Mucosa of descending colon (tissue), 3 donors: Measurements from ENCODE around the gene CRYBG2. TPM values are rescaled to one million over a fixed set of nuclear protein-coding genes. Genes with fewer than 3 reads are reported as not detected.

Experiments
- ATAC-seq: fragments of 200-7000 bp; cut with Tn5 transposase; one replicate; pipeline ENCODE4 v1.9.1; 2020; ENCODE audit warnings: mild to moderate bottlenecking, moderate library complexity
- DNase-seq, 3 donors: peaks; one replicate each; pipeline ENCODE4 v3.0.0-alpha.2; 2020
- H3K36me3 ChIP-seq: fragments of 200-600 bp; one replicate; pipeline ENCODE4 v1.8.0; 2021; ENCODE audit warnings: low read depth, mild to moderate bottlenecking
- H3K4me1 ChIP-seq: fragments of 200-600 bp; one replicate; pipeline ENCODE4 v1.8.0; 2021; ENCODE audit warnings: low read depth, mild to moderate bottlenecking
- H3K4me3 ChIP-seq: fragments of 200-600 bp; one replicate; pipeline ENCODE4 v1.8.0; 2021; ENCODE audit warnings: mild to moderate bottlenecking
- H3K9me3 ChIP-seq: fragments of 200-600 bp; one replicate; pipeline ENCODE4 v1.8.0; 2021; ENCODE audit warnings: mild to moderate bottlenecking
- intact Hi-C, 2 donors: fragments of 100-400 bp; cut with DNase I in 1 of 2; cut with micrococcal nuclease in 1 of 2; formaldehyde crosslinking; loops; one replicate each; pipeline versions ENCODE4 v1.11.0 to v1.11.1; 2022; cut with DNase I, micrococcal nuclease
- total RNA-seq, 3 donors: library from RNA; stranded (reverse); fragmentation: NEBNext Ultra II Directional in 2 of 3; extraction: Animal tissue kit (Norgen Biotek cat#: 25700) in 2 of 3; gene quantifications; one replicate each; pipeline versions ENCODE4 v1.2.1 to v1.2.4, GENCODE V29; 2021 to 2023
- TF ChIP-seq, protein P1 (sequence below): fragments of 200-600 bp; IDR thresholded peaks from one replicate; pipeline ENCODE4 v1.8.0; 2022; ENCODE audit warnings: antibody characterized with exemption, mild to moderate bottlenecking
- donor health status: DM: no; HTN: no; CAD: no; lungs with moderate emphysema.
- donor health status: DM: no; HTN: no; CAD: no.
- donor health status: DM: no; HTN: yes; CAD: no.

The CRYBG2 gene
- total RNA-seq, 3 donors from 2014 or later, result 19.4 to 27.7 (median 19.6) TPM

DNA sequence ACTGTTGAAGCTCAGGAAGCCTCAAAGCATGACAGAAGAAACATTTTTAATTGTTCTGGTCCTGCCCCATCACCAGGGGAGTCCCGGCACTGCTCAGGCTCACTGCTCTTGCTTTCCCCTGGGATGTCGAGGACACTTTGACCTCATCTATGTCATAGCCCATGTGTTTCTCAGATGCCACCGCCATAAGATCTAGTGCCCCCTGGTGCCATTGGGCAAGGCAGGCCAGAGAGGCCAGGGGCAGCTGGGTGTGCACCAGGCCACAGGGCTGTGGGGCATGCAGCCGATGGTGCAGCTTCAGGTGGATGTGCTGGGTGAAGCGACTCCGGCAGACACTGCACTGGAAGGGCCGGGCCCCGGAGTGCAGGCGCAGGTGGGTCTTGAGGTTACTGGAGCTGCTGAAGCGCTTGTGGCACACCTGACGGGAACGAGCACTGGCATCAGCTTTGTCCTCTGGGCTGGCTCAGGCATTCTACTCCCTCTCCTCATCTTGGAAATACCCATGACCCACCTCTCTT, 7.7 kb upstream of the CRYBG2 start:
- Histone ChIP-seq H3K4me3 (no peak overlapping the region), H3K4me1 (peaks cover 32% of the 10 kb centered on the region), H3K36me3 (no peaks in the 10 kb centered on the region), H3K9me3 (no peaks in the 10 kb centered on the region)
- TF ChIP-seq, protein P1, sequence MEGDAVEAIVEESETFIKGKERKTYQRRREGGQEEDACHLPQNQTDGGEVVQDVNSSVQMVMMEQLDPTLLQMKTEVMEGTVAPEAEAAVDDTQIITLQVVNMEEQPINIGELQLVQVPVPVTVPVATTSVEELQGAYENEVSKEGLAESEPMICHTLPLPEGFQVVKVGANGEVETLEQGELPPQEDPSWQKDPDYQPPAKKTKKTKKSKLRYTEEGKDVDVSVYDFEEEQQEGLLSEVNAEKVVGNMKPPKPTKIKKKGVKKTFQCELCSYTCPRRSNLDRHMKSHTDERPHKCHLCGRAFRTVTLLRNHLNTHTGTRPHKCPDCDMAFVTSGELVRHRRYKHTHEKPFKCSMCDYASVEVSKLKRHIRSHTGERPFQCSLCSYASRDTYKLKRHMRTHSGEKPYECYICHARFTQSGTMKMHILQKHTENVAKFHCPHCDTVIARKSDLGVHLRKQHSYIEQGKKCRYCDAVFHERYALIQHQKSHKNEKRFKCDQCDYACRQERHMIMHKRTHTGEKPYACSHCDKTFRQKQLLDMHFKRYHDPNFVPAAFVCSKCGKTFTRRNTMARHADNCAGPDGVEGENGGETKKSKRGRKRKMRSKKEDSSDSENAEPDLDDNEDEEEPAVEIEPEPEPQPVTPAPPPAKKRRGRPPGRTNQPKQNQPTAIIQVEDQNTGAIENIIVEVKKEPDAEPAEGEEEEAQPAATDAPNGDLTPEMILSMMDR, result no peak
- intact Hi-C loops, result no loop called here
- ATAC-seq, result no peak
- no peak for DNase-seq

DNA sequence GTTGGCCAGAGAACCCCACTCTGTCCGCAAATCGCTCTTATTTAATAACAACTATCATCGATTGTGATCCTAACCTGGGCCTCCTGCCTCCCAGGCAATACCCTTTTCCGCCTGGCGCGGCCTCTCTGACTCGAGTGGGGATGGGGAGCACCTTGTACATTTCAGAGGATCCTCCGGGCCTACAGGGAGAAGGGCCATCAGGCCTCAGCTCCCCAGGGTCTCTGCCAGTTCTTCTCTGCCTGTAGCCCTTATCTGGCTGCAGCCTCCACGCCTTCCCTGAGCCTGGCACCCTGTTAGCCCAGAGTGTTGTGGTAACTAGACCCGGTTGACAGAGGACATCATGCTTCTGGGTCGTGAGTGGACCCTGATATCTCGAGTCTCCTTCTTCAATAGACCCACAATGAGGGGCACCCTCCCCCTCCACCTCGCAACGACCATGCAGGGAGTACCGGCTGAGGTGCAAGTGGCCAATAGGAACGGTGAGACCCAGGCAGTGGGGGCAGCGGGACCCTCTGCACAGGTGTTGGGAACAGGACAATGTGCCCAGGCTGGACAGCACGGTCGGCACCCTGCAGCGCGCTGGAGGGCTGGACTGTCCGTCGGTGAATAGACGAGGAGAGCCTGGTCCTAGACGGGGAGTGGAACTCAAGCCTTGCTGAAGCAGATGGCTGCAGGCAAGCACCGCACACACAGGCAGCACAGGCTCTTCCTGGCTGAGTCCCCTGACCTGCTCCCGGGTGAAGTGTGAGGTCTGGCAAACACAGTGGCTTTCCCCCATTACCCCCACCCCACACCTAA, 7.1 kb upstream of the CRYBG2 start:
- intact Hi-C loops, result no loop called here
- ATAC-seq, result no peak
- H3K4me3 ChIP-seq, result no peak overlapping the region
- DNase-seq, result no peak
- TF ChIP-seq, protein P1, result no peak
- peaks cover 35% of the 10 kb centered on the region for H3K4me1 ChIP-seq
- H3K36me3 ChIP-seq, result no peaks in the 10 kb centered on the region
- no peaks in the 10 kb centered on the region for H3K9me3 ChIP-seq

DNA sequence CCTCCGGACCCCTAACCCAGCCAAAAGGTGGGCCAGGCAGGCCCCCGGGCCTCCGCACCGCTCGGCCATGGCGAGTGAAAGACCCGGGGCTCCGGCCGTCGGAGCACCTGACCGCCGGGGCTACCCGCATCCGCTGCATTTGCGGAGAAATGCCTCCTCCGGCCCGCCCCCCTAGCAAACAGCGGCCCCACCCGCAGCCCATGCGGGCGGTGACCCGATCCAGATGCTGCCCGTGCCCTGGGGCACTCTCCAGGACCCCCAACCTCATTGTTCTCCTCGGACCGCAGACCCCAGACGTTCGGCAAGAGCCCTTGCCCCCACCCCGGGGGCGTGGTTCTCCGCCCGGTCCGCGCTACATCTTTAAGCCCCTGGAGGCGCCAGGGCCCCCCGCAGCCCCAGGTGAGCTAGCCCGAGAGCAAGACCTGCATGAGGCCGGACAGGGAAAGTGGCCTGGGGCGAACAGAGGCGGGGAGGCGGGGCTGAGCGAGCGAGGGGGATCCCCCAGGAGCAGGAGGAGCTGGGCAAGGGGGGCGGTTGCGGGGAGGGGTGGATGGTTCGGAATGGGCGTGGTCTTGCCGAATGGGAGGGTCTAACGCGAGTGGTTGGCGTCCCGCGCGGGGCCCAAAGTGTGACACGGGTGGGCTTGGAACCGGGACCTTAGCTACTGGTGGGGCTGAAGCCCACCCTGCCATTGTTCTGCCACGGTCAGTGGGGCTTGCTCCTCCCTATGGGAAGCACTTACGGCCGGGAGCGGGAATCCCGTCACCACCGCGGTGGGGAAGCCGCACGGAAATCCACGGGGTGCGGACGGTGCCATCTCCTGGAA, 6.3 kb upstream of the CRYBG2 start:
- ATAC-seq (no peak), DNase-seq (peak; percentile 47 to 75 (median 71))
- intact Hi-C loops, result no loop called here
- no peak overlapping the region for H3K4me3 ChIP-seq
- H3K4me1 ChIP-seq, result peaks cover 36% of the 10 kb centered on the region
- no peaks in the 10 kb centered on the region for H3K36me3 ChIP-seq
- TF ChIP-seq, protein P1, result no peak
- no peaks in the 10 kb centered on the region for H3K9me3 ChIP-seq

DNA sequence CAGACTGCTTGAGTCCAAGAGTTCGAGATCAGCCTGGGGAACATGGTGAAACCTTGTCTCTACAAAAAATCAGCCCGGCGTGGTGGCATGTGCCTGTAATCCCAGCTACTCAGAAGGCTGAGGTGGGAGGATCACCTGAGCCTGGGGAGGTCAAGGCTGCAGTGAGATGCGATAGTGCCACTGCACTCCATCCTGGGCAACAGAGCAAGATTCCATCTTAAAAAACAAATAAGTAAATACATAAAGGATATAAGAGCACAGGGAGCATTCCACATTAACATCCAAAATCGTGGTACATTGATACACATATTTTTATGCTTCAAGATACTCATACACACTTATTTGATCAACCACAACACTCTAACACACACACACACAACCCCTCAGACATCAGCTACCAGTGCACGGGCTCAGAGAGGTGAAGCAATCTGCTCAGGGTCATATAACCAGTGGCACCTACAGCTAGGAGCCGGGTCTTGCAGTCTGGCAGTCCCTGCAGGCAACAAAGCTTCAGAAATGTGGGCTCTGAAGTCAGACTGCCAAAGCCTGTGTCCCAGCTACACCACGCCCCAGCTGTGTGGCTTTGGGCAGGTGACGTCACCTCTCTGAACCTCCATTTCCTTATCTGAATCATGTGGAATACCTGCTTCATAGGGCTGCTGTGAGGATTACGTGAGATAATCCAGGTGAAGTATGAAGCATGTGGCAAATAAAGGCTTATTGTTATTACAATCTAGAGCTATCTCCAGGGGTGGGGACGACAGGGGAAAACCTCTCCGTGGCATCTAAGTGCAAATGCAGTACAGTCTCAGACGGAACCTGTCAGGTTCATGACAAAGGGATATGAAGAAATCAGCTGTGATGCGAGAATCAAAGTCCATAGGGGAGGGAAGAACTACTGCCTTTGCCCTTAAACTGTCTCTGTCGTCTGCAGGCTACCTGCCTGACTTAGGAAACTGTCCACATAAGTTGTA, 4.8 kb upstream of the CRYBG2 start:
- TF ChIP-seq, protein P1, result no peak
- H3K36me3 ChIP-seq, result no peaks in the 10 kb centered on the region
- ATAC-seq (peak; percentile 72), DNase-seq (peak; percentile 84 to 88 (median 84))
- H3K4me1 ChIP-seq, result peaks cover 48% of the 10 kb centered on the region
- intact Hi-C loops, result no loop called here
- no peaks in the 10 kb centered on the region for H3K9me3 ChIP-seq
- H3K4me3 ChIP-seq, result no peak overlapping the region

DNA sequence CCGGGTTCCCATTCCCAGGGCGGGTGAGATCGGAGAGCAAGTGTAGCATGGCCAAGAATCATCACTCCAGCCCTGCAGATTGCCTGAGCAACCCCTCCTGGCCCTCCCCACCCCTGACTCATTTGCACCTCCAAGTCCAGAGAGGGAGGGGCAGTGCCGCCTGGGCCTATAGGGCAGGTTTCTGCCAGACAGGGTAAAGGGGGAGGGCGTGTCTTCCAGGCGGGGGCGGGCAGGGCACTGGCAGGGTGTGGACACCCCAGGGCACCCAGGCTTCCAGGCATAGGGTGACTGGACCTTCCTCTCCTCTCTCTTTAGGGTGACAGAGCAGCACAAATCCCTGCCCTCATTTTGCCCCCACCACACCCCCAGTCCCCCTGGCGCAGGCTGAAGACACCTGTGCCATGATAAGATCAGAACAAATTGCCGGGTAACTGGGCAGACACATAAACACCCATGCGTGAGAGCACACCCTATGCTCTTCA, 3.2 kb upstream of the CRYBG2 start:
- peak; percentile 71 for ATAC-seq
- intact Hi-C loops, result no loop called here

More for the DNA sequence above, 3.2 kb upstream of the CRYBG2 start:
- Histone ChIP-seq H3K4me1 (peaks cover 48% of the 10 kb centered on the region), H3K4me3 (no peak overlapping the region), H3K9me3 (no peaks in the 10 kb centered on the region), H3K36me3 (no peaks in the 10 kb centered on the region)
- TF ChIP-seq, protein P1, result no peak
- DNase-seq, result peak; percentile 81 to 91 (median 85)
